Brain microvascular endothelial cell (primary cell): ENCODE results near the gene ADI1.

Source experiments
- DNase-seq: peaks from one replicate; pipeline ENCODE4 v3.0.0-alpha.2; 2020
- H3K27ac ChIP-seq: fragments of 250-450 bp; sonication (Bioruptor Pico); 2 replicates; pipeline ENCODE4 v1.5.1; 2020; ENCODE audit warnings: mild to moderate bottlenecking, moderate library complexity
- H3K27me3 ChIP-seq: fragments of 250-450 bp; sonication (Bioruptor Pico); replicated peaks from 2 replicates; pipeline ENCODE4 v1.5.1; 2020; ENCODE audit warnings: mild to moderate bottlenecking
- H3K36me3 ChIP-seq: fragments of 250-450 bp; sonication (Bioruptor Pico); replicated peaks from 2 replicates; pipeline ENCODE4 v1.5.1; 2020; ENCODE audit warnings: mild to moderate bottlenecking
- H3K4me3 ChIP-seq: 2 replicates; pipeline ENCODE4 v1.5.1; 2011; ENCODE audit warnings: low read depth, mild to moderate bottlenecking, control low read depth, low read length, moderate library complexity
- CTCF ChIP-seq: IDR thresholded peaks from 2 replicates; pipeline ENCODE4 v1.5.1; 2011; ENCODE audit warnings: low read depth, mild to moderate bottlenecking, moderate library complexity, low read length, control low read depth, inconsistent platforms; ENCODE audit errors: missing control alignments
- in situ Hi-C: cut with HindIII; loops from 2 replicates; pipeline ENCODE4 v1.10.0; 2017; ENCODE audit warnings: low sequenced_read_pairs, low pct_ligation_motif_present

ADI1 gene

GRCh38 chr2:3534251-3534814 is 15.0 kb upstream of the ADI1 start:
- Histone ChIP-seq H3K36me3 (peaks cover 3% of the 10 kb centered on the region), H3K27ac (no peak overlapping the region), H3K4me3 (no peak overlapping the region), H3K27me3 (no peaks in the 10 kb centered on the region)
- no peak for TF ChIP-seq CTCF
- no peak for DNase-seq
- in situ Hi-C loops: no loop called here

GRCh38 chr2:3533836-3534235 is 14.5 kb upstream of the ADI1 start:
- Histone ChIP-seq H3K27ac (no peak overlapping the region), H3K4me3 (no peak overlapping the region), H3K27me3 (no peaks in the 10 kb centered on the region), H3K36me3 (no peaks in the 10 kb centered on the region)
- TF ChIP-seq CTCF: no peak
- in situ Hi-C loops: no loop called here
- no peak for DNase-seq

DNA sequence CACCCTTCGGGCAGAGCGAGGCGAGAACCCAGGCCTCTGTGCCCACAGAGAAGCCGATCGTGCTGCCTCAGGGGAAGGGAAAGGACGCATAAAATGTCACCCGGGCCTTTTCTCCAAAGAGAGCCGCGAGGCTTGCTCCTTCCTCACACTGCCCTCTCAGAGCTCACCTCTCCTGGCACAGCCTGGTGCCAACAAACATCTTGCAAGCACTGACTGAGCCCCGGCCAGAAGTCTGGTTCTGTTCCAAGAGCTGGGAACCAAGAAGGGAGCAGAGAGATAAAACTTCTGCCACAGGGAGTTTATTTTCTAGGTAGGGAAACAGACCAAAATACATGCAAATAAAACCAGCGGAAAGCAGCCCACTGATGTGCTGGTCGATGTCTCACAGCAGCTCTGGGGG is 13.6 kb upstream of the ADI1 start:
- in situ Hi-C loops: no loop called here
- Histone ChIP-seq H3K27me3 (no peaks in the 10 kb centered on the region), H3K4me3 (no peak overlapping the region), H3K27ac (no peak overlapping the region), H3K36me3 (no peaks in the 10 kb centered on the region)
- TF ChIP-seq CTCF: no peak
- no peak for DNase-seq

GRCh38 chr2:3529316-3530025 is 10.1 kb upstream of the ADI1 start:
- no peak for DNase-seq
- TF ChIP-seq CTCF: no peak
- H3K27me3 ChIP-seq: no peaks in the 10 kb centered on the region
- in situ Hi-C loops: no loop called here
- H3K36me3 ChIP-seq: no peaks in the 10 kb centered on the region
- H3K27ac ChIP-seq: no peak overlapping the region
- H3K4me3 ChIP-seq: no peak overlapping the region

- DNase-seq: no peak
- TF ChIP-seq CTCF: no peak
- Histone ChIP-seq H3K4me3 (no peak overlapping the region), H3K27ac (no peak overlapping the region), H3K36me3 (no peaks in the 10 kb centered on the region), H3K27me3 (no peaks in the 10 kb centered on the region)
- in situ Hi-C loops: no loop called here
Observed at GRCh38 chr2:3527886-3528785, 8.8 kb upstream of the ADI1 start.
